Left ventricle myocardium superior (tissue), 1 donor: ENCODE measurements around the gene HSD17B8. TPM values are rescaled to one million over a fixed set of nuclear protein-coding genes. Genes with fewer than 3 reads are reported as not detected.
A peak's percentile ranks its signal among the peaks of the same experiment; 100 is the strongest.

Experiments used
- ATAC-seq: fragments of 200-7000 bp; cut with Tn5 transposase; one replicate; pipeline ENCODE4 v1.9.1; 2020; ENCODE audit warnings: mild to moderate bottlenecking, moderate library complexity
- DNase-seq: peaks from one replicate; pipeline ENCODE4 v3.0.0-alpha.2; 2020
- intact Hi-C: fragments of 100-400 bp; cut with micrococcal nuclease; formaldehyde crosslinking; loops from one replicate; pipeline ENCODE4 v1.11.0; 2022
- total RNA-seq: library from RNA; stranded (reverse); fragmentation: NEBNext Ultra II Directional; extraction: Animal tissue kit (Norgen Biotek cat#: 25700); gene quantifications from one replicate; pipeline ENCODE4 v1.2.1, GENCODE V29; 2021
- donor health status: DM: no; HTN: yes; CAD: no; lungs with severe emphysema.

Gene HSD17B8
- total RNA-seq, 1 donor from 2014 or later, result 24.8 TPM

- DNase-seq (no peak), ATAC-seq (no peak)
- intact Hi-C loops, result no loop called here
Observed at GRCh38 chr6:33170176-33171015, 34.1 kb upstream of the HSD17B8 start.

DNA sequence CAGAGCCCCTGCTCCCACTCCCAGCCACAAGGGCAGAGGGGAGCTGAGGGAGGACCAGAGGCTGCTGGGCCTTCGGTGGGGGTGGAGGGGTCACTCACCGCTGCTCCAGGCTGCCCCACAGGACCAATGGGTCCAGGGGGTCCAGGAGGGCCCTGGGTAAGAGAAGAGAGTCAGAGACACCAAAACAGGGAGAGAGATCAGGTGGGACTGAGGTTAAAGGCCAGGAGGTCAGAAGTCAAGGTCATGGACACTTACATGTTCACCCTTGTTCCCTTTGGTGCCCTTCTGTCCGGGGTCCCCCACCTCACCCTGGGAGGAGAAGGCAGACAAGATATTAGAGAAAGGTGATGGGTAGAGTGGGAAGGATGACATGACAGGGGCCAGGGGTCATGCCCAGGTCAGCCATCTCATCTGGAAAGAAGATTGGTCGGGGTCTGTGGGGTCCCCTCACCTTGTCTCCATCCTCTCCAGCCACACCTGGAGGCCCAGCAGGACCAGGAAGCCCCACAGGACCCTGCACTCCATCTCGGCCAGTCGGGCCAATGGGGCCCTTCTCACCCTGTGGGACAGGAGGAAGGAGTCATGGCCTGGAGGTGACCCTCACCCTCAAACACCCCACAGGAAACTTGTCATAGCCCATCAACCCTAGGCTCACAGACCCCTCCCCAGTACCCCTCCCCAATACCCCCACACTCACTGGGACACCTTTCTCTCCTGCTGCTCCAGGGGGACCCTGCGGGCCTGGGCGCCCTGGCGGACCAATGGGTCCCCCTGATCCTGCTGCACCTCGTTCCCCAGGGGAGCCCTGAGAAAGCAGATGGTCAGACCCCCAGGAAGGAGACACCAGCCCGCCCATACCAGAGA lies 33.2 kb upstream of the HSD17B8 start:
- intact Hi-C loops, result no loop called here
- no peak for ATAC-seq
- no peak for DNase-seq

- DNase-seq (no peak), ATAC-seq (no peak)
- intact Hi-C loops, result no loop called here
Observed at GRCh38 chr6:33171880-33172687, 32.4 kb upstream of the HSD17B8 start.

DNA sequence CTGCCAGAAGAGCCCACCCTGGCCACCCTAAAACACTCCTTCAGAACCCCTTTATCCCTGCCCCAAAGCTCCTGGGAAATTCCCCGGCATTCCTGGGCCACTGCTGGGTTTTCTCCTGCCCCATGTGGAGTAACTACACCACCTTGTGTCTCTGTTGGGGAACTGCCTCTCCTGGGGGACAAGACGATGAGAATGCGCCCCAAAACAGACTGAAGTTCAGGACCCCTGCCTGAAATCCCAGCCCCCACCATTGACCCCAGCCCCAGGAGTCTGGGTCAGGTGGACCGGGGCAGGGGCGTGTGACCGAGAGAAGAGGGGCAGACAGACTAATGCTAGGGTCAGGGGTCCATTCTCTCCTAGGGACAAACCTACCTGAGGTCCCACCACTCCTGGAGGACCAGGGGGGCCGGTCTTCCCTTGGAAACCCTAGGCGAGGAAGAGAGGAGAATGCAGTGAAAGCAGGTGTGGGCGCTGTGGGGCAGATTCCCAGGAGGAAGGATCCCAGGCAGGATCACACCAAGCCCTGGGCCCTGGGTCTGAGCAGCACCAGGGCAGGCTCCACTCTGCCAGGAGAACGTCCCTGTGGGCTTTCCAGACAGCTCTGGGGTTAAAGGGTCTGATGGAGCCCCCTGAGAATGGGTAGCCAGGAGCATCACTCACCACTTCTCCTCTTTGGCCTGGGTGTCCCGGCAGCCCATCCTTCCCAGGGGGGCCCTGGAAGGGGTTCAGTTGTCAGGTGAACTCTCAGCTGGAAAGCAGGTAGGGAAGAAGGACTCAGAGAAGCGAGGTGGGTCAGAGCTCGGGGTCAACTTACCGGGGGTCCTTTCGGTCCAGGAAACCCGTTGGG lies 31.5 kb upstream of the HSD17B8 start:
- no peak for DNase-seq
- intact Hi-C loops, result no loop called here
- ATAC-seq, result peak; percentile 38

DNA sequence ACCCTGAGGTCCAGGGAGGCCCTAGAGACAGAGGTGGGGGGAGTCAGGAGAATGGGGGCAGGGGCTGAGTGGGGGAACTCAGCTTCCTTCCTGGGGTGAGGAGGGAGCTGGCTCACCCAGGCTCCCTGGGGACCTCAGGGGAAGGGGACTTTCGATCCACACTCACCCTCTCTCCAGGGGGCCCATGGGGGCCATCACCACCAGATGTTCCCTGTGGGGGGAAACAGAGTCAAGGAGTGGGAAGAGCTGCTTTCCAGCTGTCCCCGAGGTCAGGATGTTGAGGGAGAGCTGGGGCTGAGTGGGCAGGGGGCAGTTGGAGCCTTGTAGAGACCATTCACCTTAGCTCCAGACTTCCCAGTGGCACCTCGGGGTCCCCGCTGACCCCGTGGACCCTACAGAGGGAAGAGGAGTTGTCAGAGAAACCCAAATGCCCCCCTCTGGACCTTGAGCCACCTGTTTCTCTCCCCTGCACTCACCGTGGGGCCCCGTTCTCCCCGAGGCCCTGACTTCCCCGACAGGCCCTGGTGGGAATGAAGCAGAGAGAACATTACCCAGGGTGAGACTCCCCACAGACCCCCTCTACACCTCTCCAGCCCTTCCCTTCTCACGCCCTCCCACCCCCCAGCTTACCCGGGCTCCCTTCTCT lies 30.8 kb upstream of the HSD17B8 start:
- no peak for DNase-seq
- intact Hi-C loops, result no loop called here
- ATAC-seq, result no peak

- ATAC-seq, result no peak
- intact Hi-C loops, result no loop called here
Observed at GRCh38 chr6:33174784-33175183, 29.7 kb upstream of the HSD17B8 start.

GRCh38 chr6:33175436-33176069 lies 28.9 kb upstream of the HSD17B8 start:
- no peak for ATAC-seq
- intact Hi-C loops, result no loop called here
- no peak for DNase-seq

More at GRCh38 chr6:33174784-33175183, 29.7 kb upstream of the HSD17B8 start:
- no peak for DNase-seq

DNA sequence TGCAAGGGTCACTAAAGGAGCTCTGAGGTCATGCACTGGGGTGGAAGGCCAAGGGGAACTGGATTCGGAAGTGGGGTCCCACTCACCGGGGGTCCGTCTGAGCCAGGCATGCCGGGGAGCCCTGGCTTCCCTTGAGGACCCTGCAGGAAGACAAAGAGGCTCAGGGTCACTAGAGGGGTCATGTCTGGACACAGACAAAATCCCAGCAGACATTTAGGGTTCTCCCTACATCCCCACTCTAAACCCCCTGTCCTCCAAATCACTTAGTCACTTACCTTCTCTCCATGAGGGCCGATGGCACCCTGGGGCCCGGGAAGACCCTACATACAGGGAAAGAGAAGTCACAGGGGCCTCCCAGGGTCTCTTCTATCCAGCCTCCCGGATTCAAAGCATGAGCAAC lies 27.5 kb upstream of the HSD17B8 start:
- intact Hi-C loops, result no loop called here
- DNase-seq, result no peak
- no peak for ATAC-seq

DNA sequence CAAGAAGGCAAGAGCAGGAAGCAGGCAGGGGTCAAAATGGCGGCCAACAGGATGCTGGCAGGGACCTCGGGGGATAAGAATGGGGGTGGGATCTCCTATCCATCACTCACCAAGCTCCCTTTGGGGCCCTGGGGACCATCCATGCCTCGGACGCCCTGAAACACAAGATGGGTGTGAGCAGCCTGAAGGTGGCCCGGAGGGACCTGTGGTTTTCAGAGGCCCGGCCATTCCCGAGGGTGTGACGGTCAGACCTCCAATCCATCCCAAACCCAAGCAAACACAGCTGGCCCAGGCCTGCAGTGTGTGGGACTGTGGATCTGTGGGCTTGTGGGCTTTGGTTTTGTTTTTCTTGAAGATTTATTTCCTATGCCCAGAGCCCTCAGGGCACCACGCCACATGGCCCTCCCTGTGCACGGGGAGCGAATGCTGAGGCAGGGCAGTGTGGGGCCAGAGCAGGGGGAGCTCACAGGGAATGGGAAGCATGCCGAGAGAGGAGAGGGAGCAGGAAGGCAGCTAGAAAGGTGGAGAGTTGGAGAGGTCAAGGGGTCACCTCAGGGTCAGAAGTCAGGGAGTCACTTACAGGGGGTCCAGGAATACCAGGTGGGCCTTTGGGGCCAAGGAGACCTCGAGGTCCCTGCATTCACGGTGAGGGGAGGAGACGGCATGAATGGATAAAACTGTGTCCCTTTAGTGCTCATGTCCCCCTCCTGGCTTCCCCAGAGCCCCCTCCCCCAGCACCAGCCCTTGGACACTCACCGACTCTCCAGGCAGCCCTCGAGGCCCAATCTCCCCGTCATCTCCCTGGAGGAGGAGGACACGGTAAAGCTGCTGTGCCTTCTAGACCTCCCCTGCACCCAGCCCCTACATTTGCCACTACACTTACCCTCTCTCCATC lies 26.7 kb upstream of the HSD17B8 start:
- DNase-seq (no peak), ATAC-seq (no peak)
- intact Hi-C loops, result no loop called here

- intact Hi-C loops, result no loop called here
- no peak for DNase-seq
Observed at GRCh38 chr6:33178755-33179475, 25.5 kb upstream of the HSD17B8 start.

DNA sequence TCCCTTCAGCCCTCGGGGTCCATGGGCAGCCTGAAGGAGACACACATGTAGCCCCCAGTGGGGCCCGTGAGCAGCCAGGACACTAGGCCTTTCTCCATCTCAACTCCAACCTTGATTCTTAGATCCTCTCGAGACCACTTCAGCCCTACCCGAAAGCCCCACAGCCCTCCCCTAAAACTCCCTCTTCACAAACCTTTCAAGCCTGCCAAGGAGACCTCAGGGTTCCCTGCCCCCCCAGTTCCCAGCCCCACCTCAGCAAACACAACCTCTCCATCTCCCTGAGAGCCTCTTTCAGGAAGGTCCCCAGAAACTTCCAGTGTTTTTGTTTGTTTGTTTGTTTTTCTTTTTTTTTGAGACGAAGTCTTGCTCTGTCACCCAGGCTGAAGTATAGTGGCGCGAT lies 23.3 kb upstream of the HSD17B8 start:
- ATAC-seq (no peak), DNase-seq (no peak)
- intact Hi-C loops, result no loop called here

More at GRCh38 chr6:33178755-33179475, 25.5 kb upstream of the HSD17B8 start:
- no peak for ATAC-seq

DNA sequence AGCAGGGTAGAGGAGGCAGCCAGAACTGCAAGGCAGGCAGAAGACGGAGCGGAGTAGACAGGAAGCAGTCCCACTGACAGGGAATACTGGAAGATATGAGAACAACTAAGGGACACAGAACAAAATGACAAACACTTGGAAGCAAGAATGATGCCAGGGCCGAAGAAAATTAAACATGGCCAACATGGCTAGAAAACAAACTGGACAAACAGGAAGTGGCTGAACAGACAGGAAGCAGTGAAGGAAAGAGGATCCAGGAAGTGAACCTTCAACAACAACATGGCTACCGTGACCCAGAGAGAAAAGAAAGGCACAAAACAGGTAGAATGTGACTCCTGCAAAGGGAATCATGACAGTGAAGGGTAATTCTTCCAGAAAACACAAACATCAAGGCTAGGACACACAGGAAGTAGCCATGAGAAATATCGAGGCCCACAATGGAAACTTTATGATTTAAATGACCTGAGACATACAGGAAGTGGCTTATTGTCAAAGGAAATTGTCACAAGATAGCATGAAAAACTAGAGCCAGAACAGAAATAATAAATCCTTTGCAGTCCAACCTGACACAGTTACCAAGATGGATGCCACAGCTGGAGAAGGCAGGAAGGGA lies 21.3 kb upstream of the HSD17B8 start:
- intact Hi-C loops, result no loop called here
- DNase-seq (no peak), ATAC-seq (no peak)

- no peak for DNase-seq
- intact Hi-C loops, result no loop called here
- ATAC-seq, result no peak
Observed at GRCh38 chr6:33185190-33185589, 19.3 kb upstream of the HSD17B8 start.

DNA sequence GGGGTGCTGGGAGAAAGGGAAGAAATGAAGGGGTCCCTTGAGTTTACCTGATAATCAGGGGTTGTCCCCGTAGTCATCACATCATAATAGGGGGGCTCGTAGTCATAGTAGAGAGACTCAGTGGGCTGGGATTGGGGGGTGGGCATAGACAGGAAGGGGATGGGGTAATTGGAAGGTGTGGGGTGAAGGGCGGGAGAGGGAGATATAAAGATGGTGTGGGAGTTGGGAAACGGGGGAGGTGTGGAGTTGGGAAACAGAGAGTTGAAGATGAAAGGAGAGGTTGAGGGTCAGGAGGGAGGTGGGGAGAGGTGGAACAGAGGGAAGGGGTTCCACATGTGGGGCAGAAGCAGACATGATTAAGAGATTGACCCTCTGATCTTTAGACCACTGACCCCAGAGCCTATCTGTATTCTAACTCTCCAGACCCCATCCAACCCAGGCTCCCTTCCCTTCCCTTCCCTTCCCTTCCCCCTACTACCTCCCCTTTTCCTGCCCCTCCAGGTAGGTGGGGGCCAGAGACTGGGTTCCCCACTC lies 18.7 kb upstream of the HSD17B8 start:
- ATAC-seq, result no peak
- intact Hi-C loops, result no loop called here

DNA sequence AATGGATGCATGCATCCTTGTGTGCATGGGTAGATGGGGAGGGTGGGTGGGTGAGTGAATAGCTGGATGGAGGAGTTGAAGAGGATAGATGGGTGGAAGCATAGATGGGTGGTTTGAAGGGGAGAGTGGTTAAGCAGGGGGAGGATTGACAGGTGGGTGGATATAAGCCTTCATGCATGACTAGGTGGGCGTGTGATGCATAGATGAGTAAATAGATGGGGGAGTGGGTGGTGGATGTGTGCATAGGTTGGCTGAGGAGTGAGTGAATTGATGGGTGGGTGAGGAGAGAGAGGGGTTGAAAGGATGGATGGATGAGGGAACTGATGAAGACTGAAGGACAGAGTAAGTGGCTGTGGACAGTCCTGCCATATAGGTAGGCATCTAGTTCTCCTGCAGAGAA lies 16.6 kb upstream of the HSD17B8 start:
- intact Hi-C loops, result no loop called here
- ATAC-seq, result no peak
- no peak for DNase-seq

More for the DNA sequence above, 18.7 kb upstream of the HSD17B8 start:
- no peak for DNase-seq
